Measurements from ENCODE around the gene IRF6. TPM values are rescaled to one million over a fixed set of nuclear protein-coding genes. Genes with fewer than 3 reads are reported as not detected.

Gene IRF6
- total RNA-seq, 2 experiments from 2014 or later, result 1.2 TPM

GRCh38 chr1:209743145-209743482 lies 62.8 kb downstream of the IRF6 start:
- Mint-ChIP-seq H3K36me3 (ENCODE audit: low read depth) (peaks cover 1% of the 10 kb centered on the region), H3K4me3 (no peak overlapping the region), H3K9me3 (no peaks in the 10 kb centered on the region), H3K27ac (peak overlapping the region; percentile 4), H3K27me3 (no peaks in the 10 kb centered on the region), H3K4me1 (ENCODE audit: low read depth) (peaks cover 39% of the 10 kb centered on the region)
- TF ChIP-seq, protein P1, sequence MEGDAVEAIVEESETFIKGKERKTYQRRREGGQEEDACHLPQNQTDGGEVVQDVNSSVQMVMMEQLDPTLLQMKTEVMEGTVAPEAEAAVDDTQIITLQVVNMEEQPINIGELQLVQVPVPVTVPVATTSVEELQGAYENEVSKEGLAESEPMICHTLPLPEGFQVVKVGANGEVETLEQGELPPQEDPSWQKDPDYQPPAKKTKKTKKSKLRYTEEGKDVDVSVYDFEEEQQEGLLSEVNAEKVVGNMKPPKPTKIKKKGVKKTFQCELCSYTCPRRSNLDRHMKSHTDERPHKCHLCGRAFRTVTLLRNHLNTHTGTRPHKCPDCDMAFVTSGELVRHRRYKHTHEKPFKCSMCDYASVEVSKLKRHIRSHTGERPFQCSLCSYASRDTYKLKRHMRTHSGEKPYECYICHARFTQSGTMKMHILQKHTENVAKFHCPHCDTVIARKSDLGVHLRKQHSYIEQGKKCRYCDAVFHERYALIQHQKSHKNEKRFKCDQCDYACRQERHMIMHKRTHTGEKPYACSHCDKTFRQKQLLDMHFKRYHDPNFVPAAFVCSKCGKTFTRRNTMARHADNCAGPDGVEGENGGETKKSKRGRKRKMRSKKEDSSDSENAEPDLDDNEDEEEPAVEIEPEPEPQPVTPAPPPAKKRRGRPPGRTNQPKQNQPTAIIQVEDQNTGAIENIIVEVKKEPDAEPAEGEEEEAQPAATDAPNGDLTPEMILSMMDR (IDR thresholded peaks at IDR 0.05), result no peak
- intact Hi-C loops (cut with micrococcal nuclease), result loop anchor here (10.0 kb wide), 1 partner anchor 138 kb away; no protein-coding TSS in a partner anchor
- ChIA-PET CTCF (interaction anchor here (0.7 to 2.1 kb wide), 7 partner anchors 8 to 80 kb away, joined by 3 to 8 read pairs (median 3); no protein-coding TSS in a partner anchor), POLR2A (interaction anchor here (0.7 to 1.3 kb wide), 2 partner anchors 9 to 23 kb away, joined by 4 read pairs; no protein-coding TSS in a partner anchor)
- ATAC-seq, result no peak
- no peak for DNase-seq

DNA sequence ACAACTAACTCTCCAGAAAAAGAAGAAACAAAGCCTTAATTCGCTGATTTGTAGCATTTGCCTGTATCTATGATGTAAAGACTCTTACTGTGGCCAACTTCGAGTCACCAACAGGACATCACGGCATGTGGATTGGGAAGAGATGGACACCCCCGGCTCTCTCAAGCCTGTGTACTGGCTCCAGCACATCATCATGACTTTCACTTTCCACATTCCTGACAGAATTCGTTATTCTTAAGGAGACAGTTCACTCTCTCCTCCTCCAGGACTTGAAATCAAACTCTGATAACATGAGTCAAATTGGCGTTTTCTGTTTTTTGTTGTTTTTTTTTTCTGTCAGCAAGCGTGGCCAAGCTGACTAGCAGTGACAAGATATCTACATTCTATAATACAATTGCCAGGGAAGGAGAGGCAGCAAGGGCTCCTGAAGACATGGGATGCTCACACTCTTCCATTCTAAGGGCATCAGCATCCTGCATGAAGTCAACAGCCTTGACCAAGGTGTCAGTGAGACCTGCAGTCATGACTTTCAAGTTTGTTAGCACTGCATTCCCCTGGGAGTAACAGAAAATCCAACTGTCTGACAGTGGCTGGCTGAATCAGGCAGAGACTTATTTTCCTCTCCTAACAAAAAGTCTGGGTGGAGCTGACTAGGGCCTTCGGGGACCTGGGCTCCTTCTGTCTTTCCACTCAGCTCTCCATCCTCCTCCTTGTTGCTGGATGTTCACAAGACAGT lies 63.4 kb downstream of the IRF6 start:
- Mint-ChIP-seq H3K27me3 (no peaks in the 10 kb centered on the region), H3K9me3 (no peaks in the 10 kb centered on the region), H3K4me1 (ENCODE audit: low read depth) (peaks cover 33% of the 10 kb centered on the region), H3K4me3 (no peak overlapping the region), H3K36me3 (ENCODE audit: low read depth) (peaks cover 1% of the 10 kb centered on the region), H3K27ac (peak overlapping the region; percentile 4)
- no peak for ATAC-seq
- no peak for DNase-seq
- TF ChIP-seq, protein P1 (IDR thresholded peaks at IDR 0.05), result no peak
- ChIA-PET POLR2A (interaction anchor here (0.7 to 1.3 kb wide), 2 partner anchors 9 to 24 kb away, joined by 4 read pairs; no protein-coding TSS in a partner anchor), CTCF (interaction anchor here (0.7 to 2.1 kb wide), 4 partner anchors 9 to 81 kb away, joined by 3 to 8 read pairs (median 3); no protein-coding TSS in a partner anchor)
- intact Hi-C loops (cut with micrococcal nuclease), result loop anchor here (10.0 kb wide), 1 partner anchor 138 kb away; no protein-coding TSS in a partner anchor

DNA sequence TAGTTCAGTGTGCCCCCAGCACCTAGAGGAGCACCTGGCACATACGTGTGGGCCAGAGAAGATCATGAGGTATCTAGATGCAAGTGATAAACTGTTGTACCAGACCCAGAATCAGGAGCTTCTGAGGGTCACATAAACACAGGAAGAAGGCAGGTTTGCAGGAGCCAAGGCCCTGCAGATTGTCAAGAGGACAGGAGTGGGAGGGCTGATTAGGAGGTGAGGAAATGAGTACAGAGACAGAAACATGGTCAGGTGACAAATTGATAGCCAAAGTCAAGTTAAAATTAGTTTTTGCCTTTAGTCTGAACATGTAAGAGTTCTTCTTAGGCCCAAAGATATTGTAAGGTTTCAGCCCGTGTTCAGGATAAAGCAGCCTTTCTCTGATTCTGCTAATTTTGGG lies 64.1 kb downstream of the IRF6 start:
- no peaks in the 10 kb centered on the region for H3K27me3 Mint-ChIP-seq
- peaks cover 32% of the 10 kb centered on the region for H3K4me1 Mint-ChIP-seq (ENCODE audit: low read depth)
- H3K27ac Mint-ChIP-seq, result peak overlapping the region; percentile 42
- intact Hi-C loops (cut with micrococcal nuclease), result loop anchor here (10.0 kb wide), 1 partner anchor 137 kb away; no protein-coding TSS in a partner anchor
- peaks cover 1% of the 10 kb centered on the region for H3K36me3 Mint-ChIP-seq (ENCODE audit: low read depth)
- DNase-seq (no peak), ATAC-seq (no peak)
- H3K4me3 Mint-ChIP-seq, result no peak overlapping the region
- TF ChIP-seq, protein P1 (IDR thresholded peaks at IDR 0.05), result no peak
- ChIA-PET CTCF (interaction anchor here (0.9 kb wide), 1 partner anchor 176 kb away, joined by 3 read pairs; no protein-coding TSS in a partner anchor), POLR2A (no interaction called here)
- no peaks in the 10 kb centered on the region for H3K9me3 Mint-ChIP-seq

DNA sequence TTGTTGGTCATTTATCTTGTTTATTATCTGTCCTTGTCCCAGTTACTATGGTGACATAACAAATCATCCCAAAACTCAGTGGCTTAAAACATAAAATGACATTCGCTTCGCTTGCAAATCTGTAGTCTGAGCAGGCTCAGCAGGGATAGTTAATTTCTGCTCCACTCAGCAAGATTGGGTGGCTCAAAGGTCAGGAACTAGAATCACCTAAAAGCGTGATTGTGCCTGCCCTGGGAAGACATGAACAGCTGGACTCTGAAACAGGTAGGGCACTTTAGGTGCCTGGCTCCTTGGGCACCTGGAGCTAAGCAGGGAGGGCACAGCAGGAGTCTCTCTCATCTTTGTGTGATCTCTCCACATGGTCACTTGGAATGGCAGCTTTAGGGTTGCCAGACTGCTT lies 64.7 kb downstream of the IRF6 start:
- ATAC-seq, result no peak
- intact Hi-C loops (cut with micrococcal nuclease), result loop anchor here (10.0 kb wide), 1 partner anchor 136 kb away; no protein-coding TSS in a partner anchor
- POLR2A ChIA-PET, result no interaction called here
- H3K4me1 Mint-ChIP-seq (ENCODE audit: low read depth), result peaks cover 32% of the 10 kb centered on the region
- CTCF ChIA-PET, result interaction anchor here (0.6 to 0.9 kb wide), 2 partner anchors 9 to 175 kb away, joined by 3 read pairs; no protein-coding TSS in a partner anchor
- TF ChIP-seq, protein P1 (IDR thresholded peaks at IDR 0.05), result no peak
- H3K9me3 Mint-ChIP-seq, result no peaks in the 10 kb centered on the region
- H3K27ac Mint-ChIP-seq, result no peak overlapping the region
- no peak for DNase-seq
- H3K27me3 Mint-ChIP-seq, result no peaks in the 10 kb centered on the region
- peaks cover 1% of the 10 kb centered on the region for H3K36me3 Mint-ChIP-seq (ENCODE audit: low read depth)
- no peak overlapping the region for H3K4me3 Mint-ChIP-seq

GRCh38 chr1:209738270-209738669 lies 67.7 kb downstream of the IRF6 start:
- TF ChIP-seq, protein P1 (IDR thresholded peaks at IDR 0.05), result no peak
- Mint-ChIP-seq H3K4me3 (no peak overlapping the region), H3K9me3 (no peaks in the 10 kb centered on the region), H3K27ac (no peak overlapping the region), H3K36me3 (ENCODE audit: low read depth) (peaks cover 1% of the 10 kb centered on the region), H3K27me3 (no peaks in the 10 kb centered on the region), H3K4me1 (ENCODE audit: low read depth) (peaks cover 52% of the 10 kb centered on the region)
- POLR2A ChIA-PET, result no interaction called here
- intact Hi-C loops (cut with micrococcal nuclease), result no loop called here
- DNase-seq, result no peak
- CTCF ChIA-PET, result interaction anchor here (1.6 to 3.3 kb wide), 3 partner anchors 10 to 85 kb away, joined by 9 to 40 read pairs (median 9); no protein-coding TSS in a partner anchor
- ATAC-seq, result no peak

All from activated CD8-positive, alpha-beta T cell treated with anti-CD3 and anti-CD28 coated beads for 36 hours (primary cell).